SK-N-SH treated with all-trans-retinoic acid at 6 μM for 48 hours (cell line): ENCODE data around the gene INAFM1.

ENCODE experiments used
- ATAC-seq: fragments of 200-7000 bp; cut with Tn5 transposase; 3 replicates; pipeline ENCODE4 v1.9.1; 2020; ENCODE audit warnings: mild to moderate bottlenecking, moderate library complexity
- ARNTL ChIP-seq: fragments of 450-650 bp; formaldehyde crosslinking; IDR thresholded peaks from 2 replicates; pipeline ENCODE4 v1.5.0; 2020; ENCODE audit warnings: low read depth, mild to moderate bottlenecking, moderate library complexity, borderline replicate concordance
- BACH2 ChIP-seq: fragments of 250-450 bp; sonication (Bioruptor Pico); IDR thresholded peaks from 2 replicates; pipeline ENCODE4 v1.9.0; 2021; ENCODE audit warnings: mild to moderate bottlenecking, borderline replicate concordance
- CSDC2 ChIP-seq: fragments of 250-450 bp; sonication (Bioruptor Pico); IDR thresholded peaks from 2 replicates; pipeline ENCODE4 v1.5.0; 2020; ENCODE audit warnings: mild to moderate bottlenecking, moderate library complexity
- ESRRG ChIP-seq: fragments of 250-450 bp; sonication (Bioruptor Pico); IDR thresholded peaks from 2 replicates; pipeline ENCODE4 v1.6.1; 2021; ENCODE audit warnings: mild to moderate bottlenecking
- GLIS3 ChIP-seq: fragments of 250-450 bp; sonication (Bioruptor Pico); IDR thresholded peaks from 2 replicates; pipeline ENCODE4 v1.5.0; 2020; ENCODE audit warnings: mild to moderate bottlenecking, moderate library complexity
- ISL1 ChIP-seq: fragments of 250-450 bp; sonication (Bioruptor Pico); IDR thresholded peaks from 2 replicates; pipeline ENCODE4 v2.1.2; 2022; ENCODE audit warnings: mild to moderate bottlenecking, moderate library complexity
- OSR1 ChIP-seq: fragments of 250-450 bp; sonication (Bioruptor Pico); IDR thresholded peaks from 2 replicates; pipeline ENCODE4 v1.8.0; 2022; ENCODE audit warnings: moderate library complexity, mild to moderate bottlenecking, inconsistent platforms
- PPARA ChIP-seq: fragments of 250-450 bp; sonication (Bioruptor Pico); IDR thresholded peaks from 2 replicates; pipeline ENCODE4 v1.5.0; 2020; ENCODE audit warnings: mild to moderate bottlenecking, borderline replicate concordance
- RARB ChIP-seq: fragments of 250-450 bp; sonication (Bioruptor Pico); IDR thresholded peaks from 2 replicates; pipeline ENCODE4 v1.8.0; 2021; ENCODE audit warnings: mild to moderate bottlenecking, moderate library complexity
- SNAI2 ChIP-seq: fragments of 250-450 bp; sonication (Bioruptor Pico); IDR thresholded peaks from 2 replicates; pipeline ENCODE4 v1.5.0; 2020; ENCODE audit warnings: mild to moderate bottlenecking, moderate library complexity
- TCF4 ChIP-seq: fragments of 250-450 bp; sonication (Bioruptor Pico); IDR thresholded peaks from 2 replicates; pipeline ENCODE4 v1.8.0; 2021; ENCODE audit warnings: mild to moderate bottlenecking, moderate library complexity, borderline replicate concordance
- TOX ChIP-seq: fragments of 250-450 bp; sonication (Bioruptor Pico); IDR thresholded peaks from 2 replicates; pipeline ENCODE4 v1.8.0; 2021; ENCODE audit warnings: mild to moderate bottlenecking, moderate library complexity, borderline replicate concordance
- ZC3H10 ChIP-seq: fragments of 250-450 bp; sonication (Bioruptor Pico); IDR thresholded peaks from 2 replicates; pipeline ENCODE4 v1.5.1; 2021; ENCODE audit warnings: mild to moderate bottlenecking, moderate library complexity
- ZFP3 ChIP-seq: fragments of 250-450 bp; sonication (Bioruptor Pico); IDR thresholded peaks from 2 replicates; pipeline ENCODE4 v1.5.0; 2020; ENCODE audit warnings: mild to moderate bottlenecking, moderate library complexity
- ZNF565 ChIP-seq: fragments of 450-650 bp; formaldehyde crosslinking; conservative IDR thresholded peaks from 2 replicates; pipeline ENCODE4 v1.5.0; 2020; ENCODE audit warnings: low read depth, mild to moderate bottlenecking, moderate library complexity
- ZNF70 ChIP-seq: fragments of 450-650 bp; formaldehyde crosslinking; IDR thresholded peaks from 2 replicates; pipeline ENCODE4 v1.5.0; 2020; ENCODE audit warnings: mild to moderate bottlenecking, moderate library complexity
- ZNF8 ChIP-seq: fragments of 450-650 bp; formaldehyde crosslinking; IDR thresholded peaks from 2 replicates; pipeline ENCODE4 v1.5.0; 2020; ENCODE audit warnings: mild to moderate bottlenecking, moderate library complexity
- TF ChIP-seq, protein P1 (sequence below): fragments of 250-450 bp; sonication (Bioruptor Pico); IDR thresholded peaks from 2 replicates; pipeline ENCODE4 v1.8.0; 2021; ENCODE audit warnings: low read depth, mild to moderate bottlenecking, moderate library complexity, borderline replicate concordance
- TF ChIP-seq, protein P2 (sequence below): fragments of 250-450 bp; sonication (Bioruptor Pico); IDR thresholded peaks from 2 replicates; pipeline ENCODE4 v1.5.1; 2021; ENCODE audit warnings: mild to moderate bottlenecking, moderate library complexity
- TF ChIP-seq, protein P3 (sequence below): fragments of 250-450 bp; sonication (Bioruptor Pico); IDR thresholded peaks from 2 replicates; pipeline ENCODE4 v1.5.1; 2020; ENCODE audit warnings: low read depth, mild to moderate bottlenecking, moderate library complexity
- TF ChIP-seq, protein P4 (sequence below): fragments of 250-450 bp; sonication (Bioruptor Pico); IDR thresholded peaks from 2 replicates; pipeline ENCODE4 v1.5.0; 2020; ENCODE audit warnings: mild to moderate bottlenecking, moderate library complexity

The INAFM1 gene

GRCh38 chr19:47239610-47240296, 34.9 kb upstream of the INAFM1 start:
- ATAC-seq = peak; percentile 73
- no peak for TF ChIP-seq ISL1 (CRISPR knock-in tag)
- no peak for TF ChIP-seq OSR1 (CRISPR knock-in tag)
- TF ChIP-seq, protein P1, sequence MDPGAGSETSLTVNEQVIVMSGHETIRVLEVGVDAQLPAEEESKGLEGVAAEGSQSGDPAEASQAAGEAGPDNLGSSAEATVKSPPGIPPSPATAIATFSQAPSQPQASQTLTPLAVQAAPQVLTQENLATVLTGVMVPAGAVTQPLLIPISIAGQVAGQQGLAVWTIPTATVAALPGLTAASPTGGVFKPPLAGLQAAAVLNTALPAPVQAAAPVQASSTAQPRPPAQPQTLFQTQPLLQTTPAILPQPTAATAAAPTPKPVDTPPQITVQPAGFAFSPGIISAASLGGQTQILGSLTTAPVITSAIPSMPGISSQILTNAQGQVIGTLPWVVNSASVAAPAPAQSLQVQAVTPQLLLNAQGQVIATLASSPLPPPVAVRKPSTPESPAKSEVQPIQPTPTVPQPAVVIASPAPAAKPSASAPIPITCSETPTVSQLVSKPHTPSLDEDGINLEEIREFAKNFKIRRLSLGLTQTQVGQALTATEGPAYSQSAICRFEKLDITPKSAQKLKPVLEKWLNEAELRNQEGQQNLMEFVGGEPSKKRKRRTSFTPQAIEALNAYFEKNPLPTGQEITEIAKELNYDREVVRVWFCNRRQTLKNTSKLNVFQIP = no peak
- no peak for TF ChIP-seq GLIS3 (CRISPR knock-in tag)
- TF ChIP-seq ARNTL = no peak
- no peak for TF ChIP-seq BACH2
- no peak for TF ChIP-seq ZNF8 (CRISPR knock-in tag)
- no peak for TF ChIP-seq PPARA (CRISPR knock-in tag)
- TF ChIP-seq, protein P2, sequence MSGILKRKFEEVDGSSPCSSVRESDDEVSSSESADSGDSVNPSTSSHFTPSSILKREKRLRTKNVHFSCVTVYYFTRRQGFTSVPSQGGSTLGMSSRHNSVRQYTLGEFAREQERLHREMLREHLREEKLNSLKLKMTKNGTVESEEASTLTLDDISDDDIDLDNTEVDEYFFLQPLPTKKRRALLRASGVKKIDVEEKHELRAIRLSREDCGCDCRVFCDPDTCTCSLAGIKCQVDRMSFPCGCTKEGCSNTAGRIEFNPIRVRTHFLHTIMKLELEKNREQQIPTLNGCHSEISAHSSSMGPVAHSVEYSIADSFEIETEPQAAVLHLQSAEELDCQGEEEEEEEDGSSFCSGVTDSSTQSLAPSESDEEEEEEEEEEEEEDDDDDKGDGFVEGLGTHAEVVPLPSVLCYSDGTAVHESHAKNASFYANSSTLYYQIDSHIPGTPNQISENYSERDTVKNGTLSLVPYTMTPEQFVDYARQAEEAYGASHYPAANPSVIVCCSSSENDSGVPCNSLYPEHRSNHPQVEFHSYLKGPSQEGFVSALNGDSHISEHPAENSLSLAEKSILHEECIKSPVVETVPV = no peak
- no peak for TF ChIP-seq ZNF70 (CRISPR knock-in tag)
- TF ChIP-seq, protein P3, sequence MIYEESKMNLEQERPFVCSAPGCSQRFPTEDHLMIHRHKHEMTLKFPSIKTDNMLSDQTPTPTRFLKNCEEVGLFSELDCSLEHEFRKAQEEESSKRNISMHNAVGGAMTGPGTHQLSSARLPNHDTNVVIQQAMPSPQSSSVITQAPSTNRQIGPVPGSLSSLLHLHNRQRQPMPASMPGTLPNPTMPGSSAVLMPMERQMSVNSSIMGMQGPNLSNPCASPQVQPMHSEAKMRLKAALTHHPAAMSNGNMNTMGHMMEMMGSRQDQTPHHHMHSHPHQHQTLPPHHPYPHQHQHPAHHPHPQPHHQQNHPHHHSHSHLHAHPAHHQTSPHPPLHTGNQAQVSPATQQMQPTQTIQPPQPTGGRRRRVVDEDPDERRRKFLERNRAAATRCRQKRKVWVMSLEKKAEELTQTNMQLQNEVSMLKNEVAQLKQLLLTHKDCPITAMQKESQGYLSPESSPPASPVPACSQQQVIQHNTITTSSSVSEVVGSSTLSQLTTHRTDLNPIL (CRISPR knock-in tag) = no peak
- TF ChIP-seq, all 23 proteins: peak for 0

- TF ChIP-seq, protein P2 = no peak
- no peak for TF ChIP-seq PPARA (CRISPR knock-in tag)
- TF ChIP-seq, protein P4, sequence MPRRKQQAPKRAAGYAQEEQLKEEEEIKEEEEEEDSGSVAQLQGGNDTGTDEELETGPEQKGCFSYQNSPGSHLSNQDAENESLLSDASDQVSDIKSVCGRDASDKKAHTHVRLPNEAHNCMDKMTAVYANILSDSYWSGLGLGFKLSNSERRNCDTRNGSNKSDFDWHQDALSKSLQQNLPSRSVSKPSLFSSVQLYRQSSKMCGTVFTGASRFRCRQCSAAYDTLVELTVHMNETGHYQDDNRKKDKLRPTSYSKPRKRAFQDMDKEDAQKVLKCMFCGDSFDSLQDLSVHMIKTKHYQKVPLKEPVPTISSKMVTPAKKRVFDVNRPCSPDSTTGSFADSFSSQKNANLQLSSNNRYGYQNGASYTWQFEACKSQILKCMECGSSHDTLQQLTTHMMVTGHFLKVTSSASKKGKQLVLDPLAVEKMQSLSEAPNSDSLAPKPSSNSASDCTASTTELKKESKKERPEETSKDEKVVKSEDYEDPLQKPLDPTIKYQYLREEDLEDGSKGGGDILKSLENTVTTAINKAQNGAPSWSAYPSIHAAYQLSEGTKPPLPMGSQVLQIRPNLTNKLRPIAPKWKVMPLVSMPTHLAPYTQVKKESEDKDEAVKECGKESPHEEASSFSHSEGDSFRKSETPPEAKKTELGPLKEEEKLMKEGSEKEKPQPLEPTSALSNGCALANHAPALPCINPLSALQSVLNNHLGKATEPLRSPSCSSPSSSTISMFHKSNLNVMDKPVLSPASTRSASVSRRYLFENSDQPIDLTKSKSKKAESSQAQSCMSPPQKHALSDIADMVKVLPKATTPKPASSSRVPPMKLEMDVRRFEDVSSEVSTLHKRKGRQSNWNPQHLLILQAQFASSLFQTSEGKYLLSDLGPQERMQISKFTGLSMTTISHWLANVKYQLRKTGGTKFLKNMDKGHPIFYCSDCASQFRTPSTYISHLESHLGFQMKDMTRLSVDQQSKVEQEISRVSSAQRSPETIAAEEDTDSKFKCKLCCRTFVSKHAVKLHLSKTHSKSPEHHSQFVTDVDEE = no peak
- TF ChIP-seq SNAI2 = no peak
- TF ChIP-seq CSDC2 (CRISPR knock-in tag) = no peak
- no peak for TF ChIP-seq ZNF70 (CRISPR knock-in tag)
- no peak for TF ChIP-seq ZFP3 (CRISPR knock-in tag)
- TF ChIP-seq ARNTL = no peak
- no peak for TF ChIP-seq ZC3H10 (CRISPR knock-in tag)
- no peak for TF ChIP-seq TCF4 (CRISPR knock-in tag)
- TF ChIP-seq ZNF565 (CRISPR knock-in tag) = no peak
- no peak for TF ChIP-seq ZNF8 (CRISPR knock-in tag)
- TF ChIP-seq, protein P3 (CRISPR knock-in tag) = no peak
- TF ChIP-seq BACH2 = no peak
- TF ChIP-seq, protein P1 = no peak
- TF ChIP-seq OSR1 (CRISPR knock-in tag) = no peak
- no peak for TF ChIP-seq TOX (CRISPR knock-in tag)
- no peak for TF ChIP-seq RARB (CRISPR knock-in tag)
- no peak for TF ChIP-seq ESRRG (CRISPR knock-in tag)
- no peak for TF ChIP-seq GLIS3 (CRISPR knock-in tag)
- ATAC-seq = no peak
These were observed 34.1 kb upstream of the INAFM1 start for GRCh38 chr19:47240556-47240955.
